Islet precursor cell (in vitro differentiated cells): ENCODE results near the gene CEPT1.
"Not testable (repeated sequence)": the region's sequence is repeated elsewhere in the genome, so short reads cannot be mapped to it uniquely, and the experiment has no call there.

Source experiments
- DNase-seq: peaks from one replicate; pipeline ENCODE4 v3.0.0-alpha.2; 2018

The CEPT1 gene

GRCh38 chr1:111139956-111140679 lies at the start of gene CEPT1, which contains the start of gene DRAM2:
Gene CEPT1 (plus strand): TSS chr1:111140223. CDS start chr1:111147715, 7,492 bp downstream.
Gene DRAM2 (minus strand): TSS chr1:111140093. CDS start chr1:111131554, 8,539 bp downstream.
- peak; percentile 98 for DNase-seq

DNA sequence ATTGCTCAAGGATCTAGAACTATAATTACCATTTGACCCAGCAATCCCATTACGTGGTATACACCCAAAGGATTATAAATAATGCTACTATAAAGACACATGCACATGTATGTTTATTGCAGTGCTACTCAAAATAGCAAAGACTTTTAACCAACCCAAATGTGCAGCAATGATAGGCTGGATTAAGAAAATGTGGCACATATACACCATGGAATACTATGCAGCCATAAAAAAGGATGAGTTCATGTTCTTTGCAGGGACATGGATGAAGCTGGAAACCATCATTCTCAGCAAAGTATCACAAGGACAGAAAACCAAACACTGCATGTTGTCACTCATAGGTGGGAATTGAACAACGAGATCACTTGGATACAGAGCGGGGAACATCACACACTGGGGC lies 44.6 kb upstream of the CEPT1 start:
- DNase-seq, result not testable (repeated sequence)

GRCh38 chr1:111097356-111098099 lies 42.5 kb upstream of the CEPT1 start:
- peak; percentile 49 for DNase-seq

- no peak for DNase-seq
Observed at GRCh38 chr1:111099289-111099688, 40.7 kb upstream of the CEPT1 start.

DNA sequence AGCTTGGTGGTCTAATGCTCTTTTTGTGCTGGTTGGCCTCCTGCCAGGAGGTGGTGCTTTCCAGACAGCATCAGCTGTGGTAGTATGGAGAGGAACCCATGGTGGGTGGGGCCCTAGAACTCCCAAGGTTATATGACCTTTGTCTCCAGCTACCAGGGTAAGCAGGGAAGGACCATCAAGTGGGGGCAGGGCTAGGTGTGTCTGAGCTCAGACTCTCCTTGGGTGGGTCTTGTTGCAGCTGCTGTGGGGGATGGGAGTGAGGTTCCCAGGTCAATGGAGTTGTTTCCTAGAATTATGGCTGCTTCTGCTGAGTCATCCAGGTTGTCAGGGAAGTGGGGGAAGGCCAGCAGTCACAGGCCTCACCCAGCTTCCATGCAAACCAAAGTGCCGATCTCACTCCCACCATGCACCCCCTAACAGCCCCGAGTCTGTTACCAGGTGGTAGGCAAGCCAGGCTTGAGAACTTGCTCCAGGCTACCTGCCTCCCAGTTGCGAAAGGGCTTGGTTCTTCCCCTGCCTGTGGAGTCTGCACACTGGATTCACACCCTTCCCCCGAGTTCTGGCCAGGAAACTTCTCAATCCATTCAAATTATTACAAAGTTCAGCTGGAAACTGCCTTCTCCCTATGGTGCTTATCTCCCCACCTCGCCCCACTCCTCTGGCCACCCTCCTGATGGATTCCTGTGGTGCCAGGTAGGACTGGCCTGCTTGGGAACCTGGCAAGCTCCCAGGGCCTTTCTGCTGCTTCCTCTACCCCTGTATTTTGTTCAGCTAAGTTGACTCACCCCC lies 38.0 kb upstream of the CEPT1 start:
- DNase-seq, result peak; percentile 31

DNA sequence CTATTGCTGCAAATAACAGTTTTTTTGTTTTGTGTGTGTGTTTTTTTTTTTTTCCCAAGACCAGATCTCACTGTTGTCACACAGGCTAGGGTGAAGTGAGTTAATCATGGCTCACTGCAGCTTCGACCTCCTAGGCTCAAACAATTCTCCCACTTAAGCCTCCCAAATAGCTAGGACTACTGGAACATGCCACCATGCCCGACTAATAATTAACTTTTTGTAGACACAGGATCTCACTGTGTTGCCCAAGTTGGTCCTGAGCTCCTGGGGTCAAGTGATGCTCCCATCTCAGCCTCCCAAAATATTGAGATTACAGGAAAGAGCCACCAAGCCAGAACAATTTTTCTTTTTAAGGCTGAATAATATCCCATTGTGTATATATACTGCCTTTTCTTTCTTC lies 35.0 kb upstream of the CEPT1 start:
- no peak for DNase-seq

- no peak for DNase-seq
Observed at GRCh38 chr1:111110197-111110899, 29.7 kb upstream of the CEPT1 start.

DNA sequence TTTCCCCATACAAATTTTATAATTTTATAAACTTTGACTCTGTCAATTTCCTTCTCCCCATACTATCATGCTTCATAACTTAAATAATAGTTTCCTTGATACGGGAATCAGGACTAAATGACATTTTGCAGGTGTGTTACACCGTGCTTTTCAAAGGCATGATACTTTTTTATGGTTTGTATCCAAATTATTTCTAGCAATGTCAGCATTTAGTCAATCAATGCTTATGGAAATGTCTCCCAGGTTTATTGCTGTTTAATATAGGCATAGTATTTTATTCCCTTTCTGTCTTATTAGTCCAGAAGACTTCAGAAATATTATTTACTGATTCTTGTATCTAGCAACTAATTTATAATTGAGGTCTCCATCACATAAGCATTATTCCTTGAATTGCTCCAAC lies 23.5 kb upstream of the CEPT1 start:
- DNase-seq, result no peak

- DNase-seq, result no peak
Observed at GRCh38 chr1:111126354-111126753, 13.7 kb upstream of the CEPT1 start.

GRCh38 chr1:111127923-111128643 lies 11.9 kb upstream of the CEPT1 start:
- no peak for DNase-seq

- no peak for DNase-seq
Observed at GRCh38 chr1:111129376-111129775, 10.6 kb upstream of the CEPT1 start.

GRCh38 chr1:111131693-111132092 lies 8.3 kb upstream of the CEPT1 start:
- DNase-seq, result no peak

- DNase-seq, result no peak
Observed at GRCh38 chr1:111133866-111134265, 6.2 kb upstream of the CEPT1 start.

DNA sequence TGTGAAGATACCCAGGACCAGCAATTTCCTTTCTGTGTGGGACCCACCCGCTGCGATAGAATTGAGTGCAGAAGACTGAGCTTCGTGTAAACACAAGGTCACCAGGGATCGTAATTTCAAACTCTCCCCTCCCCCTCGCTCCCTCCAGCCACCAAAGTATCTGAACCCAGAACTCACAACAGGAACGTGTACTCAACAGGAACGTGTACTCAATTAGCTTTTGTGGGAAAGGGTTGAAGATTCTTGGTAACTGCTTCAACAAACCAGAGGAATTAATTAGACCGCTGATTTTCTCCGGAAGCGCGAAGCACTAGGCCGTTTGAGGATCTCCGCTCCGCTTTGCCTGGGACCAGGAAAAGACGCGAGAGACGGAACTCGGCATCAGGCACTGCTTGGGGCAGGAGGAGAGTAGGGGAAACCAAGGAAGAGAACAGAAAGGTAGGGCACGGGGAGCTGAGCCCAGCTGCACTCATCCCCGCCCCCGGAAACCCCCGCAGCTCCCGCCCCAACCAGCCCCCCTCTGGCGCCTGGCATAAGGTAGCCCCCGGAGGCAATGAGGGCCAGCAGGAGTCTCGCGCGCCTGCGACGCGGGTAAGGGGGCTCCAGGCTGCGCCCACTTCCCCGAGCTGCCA lies 583 bp upstream of the CEPT1 start:
- no peak for DNase-seq

DNA sequence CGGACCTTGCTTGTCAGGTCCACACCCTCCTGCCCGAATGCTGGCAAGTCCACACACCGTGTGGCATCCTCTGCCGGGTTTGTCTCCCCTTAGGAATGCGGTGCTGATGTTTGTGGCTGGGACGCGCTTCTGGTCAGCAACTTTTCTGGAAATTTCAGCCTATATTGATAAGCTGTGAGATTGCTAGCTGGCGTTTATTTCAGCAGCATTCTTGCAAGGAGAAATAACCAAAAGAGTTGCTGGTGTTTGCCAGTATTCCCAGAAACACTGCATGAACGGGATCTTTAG lies 601 bp downstream of the CEPT1 start:
- DNase-seq, result peak; percentile 88

DNA sequence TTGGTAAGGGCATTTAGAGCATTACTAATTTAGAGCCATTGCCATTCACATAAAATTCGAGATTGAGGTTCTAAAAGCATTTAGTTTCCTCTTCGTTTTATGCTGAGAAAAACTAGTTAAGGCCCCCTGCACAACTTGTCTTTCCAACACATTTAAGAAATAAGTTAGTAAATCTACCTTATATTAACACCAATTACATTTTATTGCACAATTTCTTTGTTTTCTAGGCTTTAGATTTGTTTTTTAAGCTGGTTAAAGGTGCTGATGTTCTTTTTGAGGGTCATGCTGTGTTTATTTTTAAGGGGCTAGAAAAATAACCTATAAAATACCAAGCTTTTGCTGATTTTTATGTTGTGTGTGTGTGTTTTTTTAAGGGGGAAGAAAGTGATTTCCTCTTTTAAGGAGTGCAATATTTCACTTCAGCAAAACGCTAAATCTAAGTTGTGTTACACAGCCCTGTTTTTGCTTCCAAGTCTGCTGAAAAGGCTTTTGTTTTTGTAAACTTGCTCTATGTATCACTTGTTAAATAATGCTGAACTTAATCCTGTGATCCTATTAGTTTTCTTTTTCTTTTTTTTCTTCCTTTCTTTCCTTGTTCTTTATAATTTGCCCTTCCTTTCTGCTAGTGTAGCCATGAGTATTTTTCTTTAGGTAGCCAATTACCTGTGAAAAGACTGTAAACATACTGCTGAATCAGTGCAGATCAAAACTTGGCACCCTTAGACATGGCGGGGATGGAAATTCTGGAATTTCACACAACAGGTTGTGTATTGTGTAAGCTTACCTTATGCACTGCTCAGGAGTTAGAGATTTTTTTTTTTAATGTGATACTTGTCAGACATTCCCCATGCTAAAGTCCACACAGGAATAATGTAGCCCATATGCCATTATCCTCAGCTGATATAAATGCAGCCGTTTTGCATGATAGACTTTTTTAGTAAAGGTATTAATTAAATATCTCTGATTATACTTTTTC lies 1.5 kb downstream of the CEPT1 start:
- DNase-seq, result no peak

- no peak for DNase-seq
Observed at GRCh38 chr1:111142356-111142975, 2.4 kb downstream of the CEPT1 start.

GRCh38 chr1:111145542-111145941 lies 5.5 kb downstream of the CEPT1 start:
- no peak for DNase-seq

GRCh38 chr1:111145963-111146768 lies 6.1 kb downstream of the CEPT1 start:
- DNase-seq, result no peak
